Activated CD8-positive, alpha-beta memory T cell treated with anti-CD3 and anti-CD28 coated beads, Interleukin-2, amount 50 U/mL, for 1 hour (primary cell): ENCODE results near the gene IFIH1.

Source experiments
- DNase-seq: peaks from one replicate; pipeline ENCODE4 v3.0.0-alpha.2; 2020; ENCODE audit errors: extremely low read depth

Gene IFIH1

DNA sequence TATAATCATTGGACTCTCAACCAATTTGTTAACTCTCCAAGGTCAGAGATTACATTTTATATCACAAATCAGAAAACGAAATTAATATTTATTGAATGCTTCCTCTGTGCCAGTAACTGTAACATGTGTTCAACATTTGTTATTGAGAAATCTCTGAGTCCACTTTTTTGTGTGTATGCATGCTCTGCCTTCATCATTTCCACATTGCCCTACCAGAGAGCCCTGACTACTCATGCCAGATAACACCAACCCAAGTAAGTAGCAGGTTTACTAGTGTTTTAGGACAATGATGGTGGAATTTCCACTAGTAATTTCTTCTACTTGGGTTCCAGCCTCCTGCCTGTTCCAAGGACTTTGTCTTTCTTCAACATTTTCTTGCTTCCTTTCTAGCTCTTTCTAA is 61.1 kb downstream of the IFIH1 start:
- no peak for DNase-seq

- DNase-seq: no peak
These were observed 61.9 kb downstream of the IFIH1 start for GRCh38 chr2:162256591-162256991.

DNA sequence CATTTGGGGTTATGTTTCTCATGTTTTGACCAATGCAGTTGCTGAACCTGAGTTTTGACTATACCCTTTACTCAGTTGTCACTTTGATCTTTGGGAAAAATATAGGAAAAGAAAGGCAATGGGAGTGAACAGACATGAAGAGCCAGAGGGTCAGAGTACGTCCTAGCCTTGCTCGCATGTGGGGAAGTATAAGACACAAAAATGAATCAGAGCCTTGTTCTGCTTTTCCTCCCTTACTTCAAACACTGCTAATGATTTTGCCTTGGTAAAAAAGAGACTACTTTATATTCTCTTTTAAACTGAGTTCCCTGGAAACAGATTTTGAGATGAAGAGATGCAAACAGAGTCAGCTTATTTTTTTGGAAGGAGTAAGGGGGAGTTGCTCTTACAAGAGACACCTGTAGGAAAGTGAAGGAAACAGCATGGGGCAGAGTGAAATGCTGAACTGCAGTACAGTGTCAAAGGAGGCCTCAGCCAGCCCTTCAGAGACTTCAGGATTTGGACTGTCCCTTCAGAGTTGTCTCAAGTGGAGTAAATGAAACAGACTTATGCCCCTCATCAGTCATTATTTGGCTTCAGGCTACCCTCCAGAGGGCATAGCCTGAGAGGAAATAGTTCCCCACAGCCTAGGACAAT is 64.1 kb downstream of the IFIH1 start:
- no peak for DNase-seq

DNA sequence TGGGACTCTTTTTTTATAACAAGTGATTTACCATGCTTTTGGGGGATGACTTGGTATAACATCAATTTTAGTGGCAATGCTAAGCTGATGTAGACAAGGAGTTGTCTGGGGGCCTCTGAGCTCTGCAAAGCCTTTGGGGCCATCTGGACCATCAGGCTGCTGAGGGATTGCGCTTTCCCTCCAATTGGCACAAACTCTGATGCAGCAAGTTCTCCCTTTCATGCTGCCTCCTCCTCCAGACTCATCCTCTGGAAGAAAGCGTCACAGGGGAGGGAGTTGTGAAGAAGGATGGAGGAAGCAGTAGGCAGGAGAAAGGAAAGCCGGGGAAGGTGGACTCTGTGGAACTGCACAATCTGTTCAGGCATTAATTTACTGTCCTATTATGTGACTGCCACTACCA is 65.0 kb downstream of the IFIH1 start:
- no peak for DNase-seq

DNA sequence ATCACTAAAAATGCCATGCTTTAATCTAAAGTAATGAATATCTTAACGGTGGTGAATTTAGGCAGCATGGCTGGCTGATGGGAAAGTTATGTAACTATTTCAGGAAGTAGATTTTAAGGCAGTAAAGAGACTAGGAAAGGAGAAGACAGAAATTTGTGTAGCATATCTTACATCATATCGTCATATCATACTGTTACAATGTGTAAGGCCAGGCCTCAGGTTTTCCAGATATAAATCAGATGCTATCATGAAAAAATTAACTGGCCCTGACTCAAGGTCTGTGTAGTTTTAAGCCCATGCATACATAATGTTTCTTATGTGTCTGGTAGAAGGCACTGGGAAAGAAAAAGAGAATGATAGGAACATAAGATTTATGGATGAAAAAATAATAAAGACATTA is 66.3 kb downstream of the IFIH1 start:
- DNase-seq: no peak

GRCh38 chr2:162245781-162246180 is 72.7 kb downstream of the IFIH1 start:
- no peak for DNase-seq

GRCh38 chr2:162245061-162245460 is 73.4 kb downstream of the IFIH1 start:
- no peak for DNase-seq

DNA sequence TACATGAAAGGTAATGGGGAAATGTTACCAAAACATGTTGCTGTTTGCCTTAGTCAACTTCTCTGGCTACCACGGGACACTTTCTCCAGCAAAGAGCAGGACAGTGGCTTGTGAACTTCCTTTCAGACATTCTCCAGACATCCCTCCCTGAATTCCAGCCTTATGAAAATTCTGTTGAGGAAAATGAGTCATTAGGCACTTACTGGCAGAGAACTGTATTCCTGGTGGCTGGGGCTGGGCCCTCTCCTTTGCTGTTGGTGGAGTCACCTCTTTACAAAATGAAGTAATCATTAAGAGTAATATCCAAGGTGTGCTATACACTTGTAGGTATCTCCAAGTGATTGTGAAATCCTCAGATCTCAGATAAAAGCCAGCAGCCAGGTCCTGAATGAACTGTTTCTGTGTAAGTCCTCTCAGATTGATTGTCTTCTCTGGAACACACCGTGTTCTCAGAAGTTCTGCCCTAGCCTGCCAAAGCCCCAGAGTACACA is 73.9 kb downstream of the IFIH1 start:
- DNase-seq: no peak

DNA sequence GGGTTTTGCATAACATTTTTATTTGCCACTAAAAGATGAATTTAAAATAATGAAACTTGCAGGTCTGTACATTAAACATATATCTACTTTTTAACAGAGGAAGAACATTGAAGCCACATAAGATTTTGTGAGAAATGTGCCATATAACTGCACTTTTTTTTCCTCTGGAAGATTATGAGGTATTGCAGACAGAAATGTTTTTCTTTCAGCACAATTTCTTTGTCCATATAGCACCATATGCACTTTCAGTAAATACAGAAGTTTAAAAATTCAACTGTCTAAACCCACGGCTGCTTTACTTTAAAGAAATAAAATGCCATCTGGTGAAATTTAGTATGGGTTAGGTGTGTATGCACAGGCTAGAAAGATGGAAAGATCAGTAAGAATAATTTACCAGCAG is 74.8 kb downstream of the IFIH1 start:
- no peak for DNase-seq

GRCh38 chr2:162243294-162243693 is 75.2 kb downstream of the IFIH1 start, which contains the start of gene FAP:
Gene FAP, minus strand, starts transcription at chr2:162243445. Its CDS starts 118 bp downstream, at chr2:162243327.
- no peak for DNase-seq

DNA sequence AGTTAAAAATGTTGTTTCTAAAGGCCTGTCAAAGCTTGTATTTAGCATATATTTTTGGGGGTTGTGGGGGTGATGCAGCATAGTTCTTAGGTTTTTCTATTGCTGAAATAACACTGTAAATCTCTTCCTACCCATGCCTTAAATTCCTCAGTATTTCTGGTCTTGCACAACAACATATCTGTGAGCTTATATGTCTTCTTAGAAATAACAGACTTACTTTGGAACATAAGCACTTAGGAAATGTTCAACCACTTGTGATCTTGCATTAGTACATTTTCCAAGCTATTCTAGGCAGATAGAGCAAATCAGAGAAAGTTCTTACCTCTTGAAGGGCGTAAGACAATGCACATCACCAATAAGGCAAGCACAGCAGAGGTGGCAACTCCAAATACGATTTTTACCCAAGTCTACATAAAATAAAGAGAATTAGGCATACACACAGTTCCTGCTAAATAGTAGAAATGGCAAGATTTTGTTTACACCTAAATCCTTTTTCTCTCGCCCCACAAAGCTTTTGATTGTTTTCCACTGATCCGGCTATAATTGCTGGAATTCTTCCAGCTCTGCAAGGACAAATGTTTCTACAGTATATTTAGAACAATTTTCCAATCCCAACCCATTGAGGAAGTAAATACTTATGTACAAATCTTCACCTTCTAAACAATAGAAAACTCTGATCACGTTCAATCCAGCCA is 75.8 kb downstream of the IFIH1 start:
- no peak for DNase-seq

- no peak for DNase-seq
These were observed 76.9 kb downstream of the IFIH1 start for GRCh38 chr2:162241571-162241970.

GRCh38 chr2:162234620-162235462 is 83.6 kb downstream of the IFIH1 start:
- no peak for DNase-seq

GRCh38 chr2:162233197-162233596 is 85.3 kb downstream of the IFIH1 start:
- no peak for DNase-seq

DNA sequence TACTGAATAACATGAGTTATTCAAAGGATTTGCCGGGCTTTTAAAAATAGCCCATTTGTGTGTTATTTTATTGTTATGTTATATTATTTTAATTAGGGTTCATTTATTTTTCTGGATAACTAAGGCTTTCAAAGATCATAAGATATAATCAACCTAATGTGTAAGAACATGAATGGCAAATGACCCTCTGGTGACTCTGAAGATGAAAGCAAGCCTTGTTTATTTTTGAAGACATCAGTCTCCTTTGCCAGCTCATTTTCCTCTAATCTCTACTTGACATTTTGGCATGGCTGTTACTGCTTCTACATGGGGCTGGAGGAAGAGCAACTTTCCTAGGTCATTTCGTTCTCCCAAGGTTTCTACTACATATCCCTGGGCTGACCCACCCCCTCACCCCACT is 85.8 kb downstream of the IFIH1 start:
- no peak for DNase-seq

DNA sequence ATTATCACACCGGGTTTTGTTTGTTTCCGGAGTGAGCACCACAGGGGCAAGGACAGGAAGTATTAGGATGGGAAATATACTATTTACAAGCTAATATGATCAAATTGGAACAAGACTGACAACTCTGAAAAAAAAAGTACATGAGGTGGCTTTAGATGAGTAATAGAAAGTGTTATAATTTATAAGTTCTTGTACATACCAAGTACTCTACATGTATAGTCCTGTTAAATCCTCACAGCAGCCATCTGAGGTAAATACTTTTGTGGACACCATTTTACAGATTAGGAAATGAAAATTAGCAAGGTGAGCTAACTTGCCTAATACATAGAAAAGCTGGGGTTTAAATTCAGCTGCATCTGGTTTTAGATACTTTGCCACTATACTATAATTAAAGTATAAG is 86.5 kb downstream of the IFIH1 start:
- no peak for DNase-seq

GRCh38 chr2:162230761-162231160 is 87.7 kb downstream of the IFIH1 start:
- DNase-seq: no peak

- no peak for DNase-seq
These were observed 91.6 kb downstream of the IFIH1 start for GRCh38 chr2:162226836-162227235.

DNA sequence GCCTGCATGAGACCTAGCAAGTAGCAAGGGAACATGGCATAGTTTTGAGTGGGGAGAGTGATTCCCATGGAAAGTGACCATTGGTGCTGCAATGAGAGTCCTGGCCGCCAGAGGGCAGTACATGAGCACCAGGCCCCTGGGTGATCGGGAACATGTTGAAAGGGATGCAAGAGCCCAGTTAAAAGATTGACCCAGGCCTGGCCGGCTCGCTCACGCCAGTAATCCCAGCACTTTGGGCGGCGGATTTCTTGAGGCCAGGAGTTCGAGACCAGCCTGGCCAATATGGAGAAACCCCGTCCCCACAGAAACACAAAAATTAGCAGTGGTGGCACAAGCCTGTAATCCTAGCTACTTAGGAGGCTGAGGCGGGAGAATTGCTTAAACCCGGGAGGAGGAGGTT is 97.4 kb downstream of the IFIH1 start:
- peak; percentile 9 for DNase-seq

DNA sequence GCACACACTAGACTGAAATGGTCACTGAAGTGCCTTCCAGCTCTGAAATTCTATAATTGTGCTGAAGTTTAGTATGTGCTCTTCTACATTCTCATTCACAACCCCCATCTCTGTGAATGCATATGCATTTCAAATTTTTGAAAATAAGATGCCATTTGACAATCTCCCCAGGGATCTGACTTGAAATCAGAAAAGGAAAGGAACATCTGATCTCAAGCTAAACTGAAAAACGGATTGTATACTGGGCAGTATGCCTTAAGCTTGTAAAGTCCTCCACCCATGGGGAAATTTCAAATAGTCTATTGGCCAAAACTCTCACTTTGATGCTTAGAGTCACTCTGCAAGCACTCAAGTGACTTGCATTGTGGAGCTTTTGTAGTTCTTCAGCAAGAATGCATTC is 98.1 kb downstream of the IFIH1 start:
- no peak for DNase-seq

DNA sequence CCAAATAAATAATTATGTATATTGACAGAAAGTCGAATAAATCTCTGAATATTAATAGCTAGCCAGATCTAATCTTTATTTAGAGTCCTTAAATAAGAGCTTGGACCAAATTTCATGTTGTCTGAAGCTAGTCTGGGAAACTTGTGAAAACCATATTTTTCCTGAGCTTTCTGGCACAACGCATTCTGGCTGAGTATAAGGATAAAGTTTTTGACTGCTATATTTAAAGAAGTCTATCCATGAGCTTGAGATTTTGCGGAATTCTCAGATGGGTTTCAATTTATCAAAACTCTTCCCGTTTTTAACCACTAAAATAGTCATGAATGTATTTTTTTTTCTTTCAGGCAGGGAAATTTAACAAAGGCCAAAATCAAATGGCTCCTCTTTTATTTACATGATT is 99.1 kb downstream of the IFIH1 start:
- no peak for DNase-seq

- no peak for DNase-seq
These were observed 100.9 kb downstream of the IFIH1 start for GRCh38 chr2:162217598-162217997.
